Neural cell (in vitro differentiated cells): ENCODE measurements around the gene ALOXE3. TPM values are rescaled to one million over a fixed set of nuclear protein-coding genes. Genes with fewer than 3 reads are reported as not detected.

Experiments
- H2AFZ ChIP-seq: fragments of 200-600, 300-800 bp; sonication (generic), shearing (Covaris generic); 2 replicates; pipeline ENCODE4 v1.6.0; 2014; ENCODE audit warnings: low read depth, mild to moderate bottlenecking, antibody characterized with exemption, low read length, moderate library complexity
- H3F3A ChIP-seq: fragments of 200-600 bp; shearing (Covaris generic); 2 replicates; pipeline ENCODE4 v1.6.1; 2016; ENCODE audit warnings: mild to moderate bottlenecking, moderate library complexity, mixed read lengths, antibody characterized with exemption, low read length; ENCODE audit not compliant: insufficient read depth, poor library complexity, severe bottlenecking
- H3K27ac ChIP-seq: fragments of 200-600, 300-800 bp; sonication (generic), shearing (Covaris generic); 2 replicates; pipeline ENCODE4 v1.5.1; 2014; ENCODE audit warnings: mild to moderate bottlenecking, low read length, moderate library complexity
- H3K27me3 ChIP-seq: fragments of 300-800, 200-600 bp; sonication (generic), shearing (Covaris generic); 2 replicates; pipeline ENCODE4 v1.6.0; 2014; ENCODE audit warnings: mild to moderate bottlenecking, low read depth, low read length, moderate library complexity; ENCODE audit not compliant: insufficient read depth
- H3K36me3 ChIP-seq: fragments of 300-800, 200-600 bp; sonication (generic), shearing (Covaris generic); 2 replicates; pipeline ENCODE4 v1.5.1; 2014; ENCODE audit warnings: mild to moderate bottlenecking, antibody characterized with exemption, low read length, moderate library complexity; ENCODE audit not compliant: insufficient read depth
- H3K4me2 ChIP-seq: fragments of 300-800, 200-600 bp; sonication (generic), shearing (Covaris generic); 2 replicates; pipeline ENCODE4 v1.6.0; 2014; ENCODE audit warnings: mild to moderate bottlenecking, low read length
- H3K4me3 ChIP-seq: fragments of 300-800, 200-600 bp; sonication (generic), shearing (Covaris generic); 2 replicates; pipeline ENCODE4 v1.5.1; 2014; ENCODE audit warnings: mild to moderate bottlenecking, low read length, moderate library complexity
- H3K79me2 ChIP-seq: fragments of 200-600 bp; shearing (Covaris generic); replicated peaks from 2 replicates; pipeline ENCODE4 v1.6.0; 2014; ENCODE audit warnings: mild to moderate bottlenecking, low read length, moderate library complexity; ENCODE audit not compliant: insufficient read depth
- H3K9ac ChIP-seq: fragments of 300-800, 200-600 bp; sonication (generic), shearing (Covaris generic); 2 replicates; pipeline ENCODE4 v1.6.1; 2016; ENCODE audit warnings: mild to moderate bottlenecking, low read length, mixed read lengths
- H3K9me2 ChIP-seq: fragments of 200-600 bp; shearing (Covaris generic); 2 replicates; pipeline ENCODE4 v1.6.1; 2016; ENCODE audit warnings: mild to moderate bottlenecking, low read length, mixed read lengths; ENCODE audit not compliant: insufficient read depth
- H3K9me3 ChIP-seq: fragments of 200-600, 300-800 bp; sonication (generic), shearing (Covaris generic); 2 replicates; pipeline ENCODE4 v1.6.1; 2016; ENCODE audit warnings: mild to moderate bottlenecking, mixed run types, low read length, moderate library complexity, mixed read lengths
- H4K20me1 ChIP-seq: fragments of 200-600 bp; shearing (Covaris generic); 2 replicates; pipeline ENCODE4 v1.6.1; 2016; ENCODE audit warnings: mild to moderate bottlenecking, mixed run types; ENCODE audit not compliant: insufficient read depth
- CTCF ChIP-seq: fragments of 450-650 bp; IDR thresholded peaks from 2 replicates; pipeline ENCODE4 v1.5.1; 2014; ENCODE audit warnings: antibody characterized with exemption, mild to moderate bottlenecking, moderate library complexity; ENCODE audit not compliant: poor library complexity, severe bottlenecking
- EP300 ChIP-seq: fragments of 450-650 bp; conservative IDR thresholded peaks from 2 replicates; pipeline ENCODE4 v1.6.1; 2014; ENCODE audit warnings: antibody characterized with exemption, mild to moderate bottlenecking, moderate library complexity; ENCODE audit not compliant: poor library complexity, severe bottlenecking
- EZH2 ChIP-seq: fragments of 200-600, 300-800 bp; shearing (Covaris generic), sonication (generic); IDR thresholded peaks from 2 replicates; pipeline ENCODE4 v1.6.1; 2014; ENCODE audit warnings: antibody characterized with exemption, low read length, borderline replicate concordance, mild to moderate bottlenecking; ENCODE audit not compliant: insufficient read depth, poor library complexity, severe bottlenecking
- MXI1 ChIP-seq: fragments of 450-650 bp; conservative IDR thresholded peaks from 2 replicates; pipeline ENCODE4 v1.6.1; 2014; ENCODE audit warnings: antibody characterized with exemption, mild to moderate bottlenecking; ENCODE audit not compliant: poor library complexity, severe bottlenecking
- POLR2AphosphoS5 ChIP-seq: IDR thresholded peaks from 2 replicates; pipeline ENCODE4 v1.6.1; 2012
- RAD21 ChIP-seq: fragments of 450-650 bp; conservative IDR thresholded peaks from 2 replicates; pipeline ENCODE4 v1.6.1; 2014; ENCODE audit warnings: antibody characterized with exemption, mild to moderate bottlenecking, moderate library complexity
- REST ChIP-seq: IDR thresholded peaks from 2 replicates; pipeline ENCODE4 v1.6.1; 2012; ENCODE audit warnings: borderline replicate concordance
- SMC3 ChIP-seq: fragments of 450-650 bp; conservative IDR thresholded peaks from 2 replicates; pipeline ENCODE4 v1.6.1; 2014; ENCODE audit warnings: antibody characterized with exemption, mild to moderate bottlenecking, moderate library complexity; ENCODE audit not compliant: poor library complexity
- TAF1 ChIP-seq: IDR thresholded peaks from 2 replicates; pipeline ENCODE4 v1.6.1; 2012; ENCODE audit warnings: low read depth
- polyA plus RNA-seq: library from polyadenylated mRNA; depleted of rRNA; stranded (reverse); fragments of >200 nt; gene quantifications from 2 replicates; pipeline ENCODE4 v1.2.3, GENCODE V29; 2014

The ALOXE3 gene
- polyA plus RNA-seq, 1 donor from 2014 or later = 0.77 TPM

- Histone ChIP-seq H3K9ac (no peak overlapping the region), H3K36me3 (no peaks in the 10 kb centered on the region), H3K79me2 (no peaks in the 10 kb centered on the region), H3K27ac (no peak overlapping the region), H2AFZ (no peak overlapping the region), H3K4me3 (no peak overlapping the region), H3K27me3 (peaks cover 66% of the 10 kb centered on the region), H3K9me2 (no peaks in the 10 kb centered on the region), H4K20me1 (no peaks in the 10 kb centered on the region), H3F3A (no peaks in the 10 kb centered on the region), H3K9me3 (no peaks in the 10 kb centered on the region), H3K4me2 (no peak overlapping the region)
- TF ChIP-seq TAF1 (no peak), SMC3 (no peak), CTCF (no peak), REST (no peak), MXI1 (no peak), RAD21 (no peak), POLR2AphosphoS5 (no peak), EZH2 (no peak), EP300 (no peak)
Measured at GRCh38 chr17:8071496-8071895, 46.8 kb downstream of the ALOXE3 start.

GRCh38 chr17:8069587-8069860 is 48.8 kb downstream of the ALOXE3 start:
- Histone ChIP-seq H3K9me2 (no peaks in the 10 kb centered on the region), H3K79me2 (no peaks in the 10 kb centered on the region), H3K4me2 (no peak overlapping the region), H2AFZ (no peak overlapping the region), H3K36me3 (no peaks in the 10 kb centered on the region), H3K9me3 (no peaks in the 10 kb centered on the region), H3K4me3 (no peak overlapping the region), H3K9ac (no peak overlapping the region), H3F3A (no peaks in the 10 kb centered on the region), H4K20me1 (no peaks in the 10 kb centered on the region), H3K27ac (no peak overlapping the region), H3K27me3 (peaks cover 58% of the 10 kb centered on the region)
- TF ChIP-seq SMC3 = no peak
- no peak for TF ChIP-seq MXI1
- no peak for TF ChIP-seq TAF1
- TF ChIP-seq POLR2AphosphoS5 = no peak
- no peak for TF ChIP-seq CTCF
- no peak for TF ChIP-seq REST
- TF ChIP-seq EZH2 = no peak
- no peak for TF ChIP-seq EP300
- no peak for TF ChIP-seq RAD21
